Liver (tissue), 9 donors: ENCODE results near the gene KCNQ5. TPM values are rescaled to one million over a fixed set of nuclear protein-coding genes. Genes with fewer than 3 reads are reported as not detected.

ENCODE experiments used
- DNase-seq: peaks from one replicate; pipeline ENCODE4 v3.0.0-alpha.2; 2017; ENCODE audit warnings: low spot score
- H3K27ac ChIP-seq, 2 donors: one replicate each; pipeline ENCODE4 v1.7.0; 2013; ENCODE audit warnings: inconsistent platforms in 2 of 2, low read length in 2 of 2, control low read depth in 1 of 2, low read depth in 1 of 2, mild to moderate bottlenecking in 1 of 2
- H3K27me3 ChIP-seq, 4 donors: one replicate each; pipeline versions ENCODE4 v1.6.1 to v1.7.0; 2013; ENCODE audit warnings: low read length in 3 of 4, inconsistent platforms in 1 of 4, mild to moderate bottlenecking in 1 of 4, moderate library complexity in 1 of 4; ENCODE audit not compliant: control insufficient read depth in 4 of 4, insufficient read depth in 4 of 4
- H3K36me3 ChIP-seq, 4 donors: one replicate each; pipeline versions ENCODE4 v1.6.1 to v1.7.0; 2013; ENCODE audit warnings: low read length in 3 of 4, mild to moderate bottlenecking in 3 of 4, low read depth in 1 of 4, moderate library complexity in 1 of 4; ENCODE audit not compliant: control insufficient read depth in 4 of 4, insufficient read depth in 3 of 4
- H3K4me1 ChIP-seq, 4 donors: one replicate each; pipeline versions ENCODE4 v1.6.1 to v1.7.0; 2013; ENCODE audit warnings: low read length in 3 of 4, mild to moderate bottlenecking in 3 of 4, moderate library complexity in 1 of 4; ENCODE audit not compliant: control insufficient read depth in 4 of 4, insufficient read depth in 4 of 4
- H3K4me3 ChIP-seq, 3 donors: one replicate each; pipeline versions ENCODE4 v1.6.1 to v1.7.0; 2013; ENCODE audit warnings: low read length in 3 of 3, control low read depth in 1 of 3, low read depth in 1 of 3, mild to moderate bottlenecking in 1 of 3
- H3K9ac ChIP-seq, 2 donors: one replicate each; pipeline ENCODE4 v1.7.0; 2013; ENCODE audit warnings: low read length in 2 of 2, mild to moderate bottlenecking in 2 of 2, moderate library complexity in 2 of 2, control low read depth in 1 of 2, low read depth in 1 of 2
- H3K9me3 ChIP-seq, 4 donors: one replicate each; pipeline versions ENCODE4 v1.6.1 to v1.7.0; 2013; ENCODE audit warnings: low read length in 3 of 4; ENCODE audit not compliant: control insufficient read depth in 4 of 4
- CTCF ChIP-seq: fragments of 150-350 bp; IDR thresholded peaks from 2 replicates; pipeline ENCODE4 v1.5.1; 2017; ENCODE audit warnings: improper control_type of control experiment, low read depth, low read length; ENCODE audit not compliant: missing input control
- EGR1 ChIP-seq, 2 donors: IDR thresholded peaks; 2 replicates each; pipeline ENCODE4 v1.6.1; 2016 to 2018; ENCODE audit warnings: antibody characterized with exemption in 2 of 2, low read depth in 2 of 2
- FOXA1 ChIP-seq: IDR thresholded peaks from 2 replicates; pipeline ENCODE4 v1.6.1; 2016; ENCODE audit warnings: antibody characterized with exemption
- FOXA2 ChIP-seq: IDR thresholded peaks from 2 replicates; pipeline ENCODE4 v1.6.1; 2016; ENCODE audit warnings: antibody characterized with exemption
- GABPA ChIP-seq, 2 donors: IDR thresholded peaks in 1 of 2; conservative IDR thresholded peaks in 1 of 2; 2 replicates each; pipeline ENCODE4 v1.6.1; 2016; ENCODE audit warnings: antibody characterized with exemption in 2 of 2, mild to moderate bottlenecking in 1 of 2, moderate library complexity in 1 of 2
- HNF4A ChIP-seq, 2 donors: conservative IDR thresholded peaks; 2 replicates each; pipeline ENCODE4 v1.6.1; 2016; ENCODE audit warnings: antibody characterized with exemption in 2 of 2, mild to moderate bottlenecking in 2 of 2
- HNF4G ChIP-seq: IDR thresholded peaks from 2 replicates; pipeline ENCODE4 v1.6.1; 2016; ENCODE audit warnings: antibody characterized with exemption
- MAX ChIP-seq: IDR thresholded peaks from 2 replicates; pipeline ENCODE4 v1.6.1; 2016; ENCODE audit warnings: antibody characterized with exemption
- NR2F2 ChIP-seq: IDR thresholded peaks from 2 replicates; pipeline ENCODE4 v1.6.1; 2016; ENCODE audit warnings: antibody characterized with exemption
- RAD21 ChIP-seq, 2 donors: IDR thresholded peaks; 2 replicates each; pipeline ENCODE4 v1.6.1; 2016; ENCODE audit warnings: antibody characterized with exemption in 2 of 2, mild to moderate bottlenecking in 2 of 2
- REST ChIP-seq: IDR thresholded peaks from 2 replicates; pipeline ENCODE4 v1.6.1; 2016; ENCODE audit warnings: antibody characterized with exemption, mild to moderate bottlenecking
- RXRA ChIP-seq, 2 donors: IDR thresholded peaks; 2 replicates each; pipeline ENCODE4 v1.6.1; 2017 to 2018; ENCODE audit warnings: antibody characterized with exemption in 2 of 2, mild to moderate bottlenecking in 1 of 2
- SP1 ChIP-seq: IDR thresholded peaks from 2 replicates; pipeline ENCODE4 v1.6.1; 2018; ENCODE audit warnings: antibody characterized with exemption, mild to moderate bottlenecking
- TAF1 ChIP-seq: conservative IDR thresholded peaks from 2 replicates; pipeline ENCODE4 v1.6.1; 2016; ENCODE audit warnings: antibody characterized with exemption, mild to moderate bottlenecking
- YY1 ChIP-seq: IDR thresholded peaks from 2 replicates; pipeline ENCODE4 v1.6.1; 2016; ENCODE audit warnings: antibody characterized with exemption, mild to moderate bottlenecking
- ZBTB33 ChIP-seq: IDR thresholded peaks from 2 replicates; pipeline ENCODE4 v1.6.1; 2016; ENCODE audit warnings: antibody characterized with exemption
- WGBS: extraction: QIAGEN DNeasy Blood & Tissue Kit; methylation state at CpG from one replicate; pipeline ENCODE4 v1.1.7; 2013; 5-methylcytosine and 5-hydroxymethylcytosine counted together
- polyA plus RNA-seq, 2 donors: library from polyadenylated mRNA; stranded (reverse) in 1 of 2; unstranded in 1 of 2; fragments of 200-250 nt in 1 of 2; fragments of >200 nt in 1 of 2; fragmentation: Nextera tagmentation in 1 of 2; extraction: Ambion mirVana in 1 of 2; gene quantifications; one replicate each; pipeline versions ENCODE4 v1.2.1 to v1.2.3, GENCODE V29; 2013 to 2015
- total RNA-seq, 2 donors: library from RNA; depleted of rRNA; stranded (reverse); fragments of >200 nt; gene quantifications; one replicate each; pipeline ENCODE4 v1.2.3, GENCODE V29; 2014
- donor health status: healthy.
- donor health status: healthy.
- donor health status: healthy.
- donor health status: healthy.
- donor health status: healthy.

The KCNQ5 gene
- total and polyA plus RNA-seq, 4 donors, result 0.02 to 1.1 (median 0.15) TPM

- Histone ChIP-seq H3K9ac (no peak overlapping the region), H3K27me3 (no peaks in the 10 kb centered on the region), H3K4me3 (no peak overlapping the region), H3K36me3 (no peaks in the 10 kb centered on the region), H3K4me1 (no peaks in the 10 kb centered on the region), H3K9me3 (no peaks in the 10 kb centered on the region), H3K27ac (no peak overlapping the region)
- TF ChIP-seq HNF4A (conservative IDR thresholded peaks at IDR 0.05), result no peak
- no peak for TF ChIP-seq REST
- no peak for TF ChIP-seq NR2F2
- TF ChIP-seq RXRA (IDR thresholded peaks at IDR 0.05), result no peak
- TF ChIP-seq FOXA1, result no peak
- no peak for TF ChIP-seq GABPA (IDR thresholded peaks at IDR 0.05 in 1 of 2, conservative IDR thresholded peaks at IDR 0.05 in 1 of 2)
- TF ChIP-seq EGR1 (IDR thresholded peaks at IDR 0.05; ENCODE audit: low read depth in 2 of 2), result no peak
- TF ChIP-seq HNF4G, result no peak
- no peak for TF ChIP-seq MAX
- no peak for TF ChIP-seq SP1
- TF ChIP-seq RAD21 (IDR thresholded peaks at IDR 0.05), result no peak
- TF ChIP-seq FOXA2, result no peak
- TF ChIP-seq TAF1, result no peak
- TF ChIP-seq CTCF, result no peak
- TF ChIP-seq YY1, result no peak
- TF ChIP-seq ZBTB33, result no peak
- no peak for DNase-seq
- WGBS, result 58% methylated on average over 3 of the region's 3 CpGs
Measured at GRCh38 chr6:72669324-72669723, 47.5 kb downstream of the KCNQ5 start.

- no peaks in the 10 kb centered on the region for H3K36me3 ChIP-seq
- no peak overlapping the region for H3K9ac ChIP-seq
- no peak for TF ChIP-seq RXRA (IDR thresholded peaks at IDR 0.05)
- WGBS, result 44% methylated on average over 1 of the region's 1 CpG
- no peak overlapping the region for H3K27ac ChIP-seq
- no peaks in the 10 kb centered on the region for H3K4me1 ChIP-seq
- DNase-seq, result no peak
- H3K4me3 ChIP-seq, result no peak overlapping the region
- no peaks in the 10 kb centered on the region for H3K9me3 ChIP-seq
- no peaks in the 10 kb centered on the region for H3K27me3 ChIP-seq
Measured at GRCh38 chr6:72672906-72673305, 51.0 kb downstream of the KCNQ5 start.
